Hindlimb muscle (tissue), 1 donor: ENCODE data around the gene TLR8. TPM values are rescaled to one million over a fixed set of nuclear protein-coding genes. Genes with fewer than 3 reads are reported as not detected.
"Not testable (repeated sequence)": the region's sequence is repeated elsewhere in the genome, so short reads cannot be mapped to it uniquely, and the experiment has no call there.

Experiments used
- DNase-seq: peaks from one replicate; pipeline ENCODE4 v3.0.0-alpha.2; 2013
- polyA plus RNA-seq: library from polyadenylated mRNA; unstranded; fragments of 120-200 nt; gene quantifications from one replicate; pipeline ENCODE4 v1.2.1, GENCODE V29; 2013; ENCODE audit not compliant: insufficient read length

Gene TLR8
- polyA plus RNA-seq, 1 donor, result 0.61 TPM

GRCh38 chrX:12947545-12948235, 41.3 kb downstream of the TLR8 start:
- DNase-seq, result no peak

DNA sequence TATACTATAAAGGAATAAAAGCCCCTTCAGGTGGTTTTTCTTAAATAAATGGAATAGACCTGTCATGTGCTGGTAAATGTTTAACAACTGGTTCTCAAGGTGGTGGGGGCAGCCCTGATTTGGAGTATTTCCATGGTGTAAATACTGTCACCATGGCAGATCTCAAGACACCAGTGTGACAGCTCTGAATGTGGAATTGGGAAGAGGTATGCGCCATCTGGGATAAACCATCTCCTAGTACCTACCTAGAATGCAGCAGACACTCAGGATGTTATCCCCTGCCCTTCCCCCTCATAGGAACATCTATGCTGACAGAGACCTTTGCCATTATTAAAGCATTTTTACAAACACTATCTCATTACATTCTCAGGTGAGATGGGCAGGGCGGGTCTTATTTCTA, 42.1 kb downstream of the TLR8 start:
- DNase-seq, result no peak

DNA sequence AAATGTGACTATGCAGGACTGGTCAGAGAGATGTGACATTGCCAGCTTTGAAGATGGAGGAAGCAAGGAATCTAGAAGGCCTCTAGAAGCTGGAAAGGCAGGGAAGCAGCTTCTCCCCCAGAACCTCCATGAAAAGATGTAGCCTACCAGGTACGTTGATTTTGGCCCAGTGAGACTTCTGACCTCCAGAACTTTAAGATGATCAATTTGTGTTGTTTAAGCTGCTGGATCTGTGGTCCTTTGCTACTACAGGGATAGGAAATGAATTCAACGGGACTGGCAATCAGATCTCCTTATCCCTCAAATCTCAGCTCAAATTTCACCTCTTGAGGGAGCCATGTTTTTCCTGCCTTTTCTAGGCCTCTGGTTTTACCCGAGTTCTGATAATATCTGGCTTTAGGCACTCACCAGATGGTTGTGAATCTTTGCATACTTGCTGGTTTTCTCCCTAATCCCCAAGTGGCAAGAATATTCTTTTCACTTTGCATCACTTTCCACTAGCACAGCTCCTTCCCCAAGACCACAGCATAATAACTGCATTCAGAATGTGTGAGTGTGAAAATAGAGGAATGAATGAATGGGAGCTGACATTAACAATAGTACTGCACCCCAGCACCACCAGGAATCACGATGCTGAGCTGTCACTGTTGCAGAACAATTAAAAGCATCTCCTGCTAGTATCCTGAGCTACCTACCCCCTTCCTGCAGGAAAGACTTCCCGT, 42.9 kb downstream of the TLR8 start:
- no peak for DNase-seq

DNA sequence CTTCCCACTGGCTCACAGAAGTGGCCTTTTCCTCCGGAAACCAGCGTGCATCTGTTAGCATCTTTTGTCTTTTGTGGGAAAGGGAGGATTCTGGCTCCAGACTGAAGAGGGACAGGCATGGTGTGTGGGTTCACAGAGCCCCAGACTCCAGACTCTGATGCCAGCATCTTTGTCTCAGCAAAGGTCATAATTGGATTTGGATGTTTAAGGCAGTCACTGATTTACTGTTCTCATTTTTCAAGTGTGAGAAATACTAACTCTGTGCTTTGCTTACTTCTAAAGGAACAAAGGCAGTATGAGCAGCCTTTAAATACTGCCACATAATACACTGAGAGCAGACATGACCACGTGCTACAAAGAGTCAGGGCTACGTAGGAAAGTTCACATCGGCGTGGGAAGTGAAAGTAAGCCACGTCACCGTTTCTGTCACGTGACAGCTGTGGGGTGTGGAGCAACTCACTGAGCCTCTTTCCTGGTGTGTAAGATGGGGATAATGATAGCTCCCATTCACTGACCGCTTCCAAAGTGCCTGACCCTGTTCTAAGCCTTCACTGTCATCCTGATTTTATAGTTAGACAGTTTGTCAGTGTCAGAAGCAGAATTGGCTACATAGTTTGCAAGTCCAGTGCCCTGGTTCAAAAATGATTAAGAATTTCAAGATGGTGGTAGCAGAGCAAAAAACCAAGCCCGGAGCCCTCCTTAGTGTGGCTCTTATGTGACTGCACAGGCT, 43.7 kb downstream of the TLR8 start:
- peak; percentile 73 for DNase-seq

DNA sequence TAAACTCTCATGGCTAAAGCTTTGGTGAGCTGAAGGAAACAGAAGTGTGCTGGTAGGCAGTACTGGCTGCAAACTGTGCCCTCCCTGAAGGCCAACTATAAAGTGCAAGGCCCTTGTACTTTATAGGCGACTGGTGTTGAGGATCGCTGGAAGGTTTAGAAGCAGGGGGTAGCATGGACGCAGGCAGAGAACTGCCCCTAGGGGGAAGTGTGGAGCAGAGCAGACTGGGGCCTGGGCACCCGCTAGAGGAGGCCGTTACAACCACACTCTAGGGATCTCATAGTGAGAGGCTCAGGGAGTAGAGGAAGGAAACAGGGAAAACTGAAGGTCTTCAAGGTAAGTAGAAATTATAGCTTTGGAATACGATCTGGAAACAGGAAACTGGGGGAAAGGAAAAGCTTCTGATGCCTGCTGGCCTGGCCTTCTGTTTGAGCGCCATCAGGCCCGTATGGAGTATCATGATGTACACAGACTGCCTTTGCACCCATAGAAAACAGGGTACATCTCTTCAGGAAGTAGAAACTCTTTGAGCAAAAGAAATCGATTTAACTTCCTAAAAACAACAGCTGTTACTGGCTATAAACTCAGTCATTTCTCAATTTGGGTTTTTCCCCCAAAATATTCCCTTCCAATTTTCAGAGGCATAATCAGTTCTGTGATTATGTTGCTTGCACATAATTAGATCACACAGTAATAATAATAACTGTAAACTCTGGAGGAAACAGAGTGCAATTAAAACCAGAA, 44.6 kb downstream of the TLR8 start:
- no peak for DNase-seq

- DNase-seq, result no peak
Observed at GRCh38 chrX:12951595-12951975, 45.2 kb downstream of the TLR8 start.

GRCh38 chrX:12953420-12953819, 47.0 kb downstream of the TLR8 start:
- DNase-seq, result no peak

DNA sequence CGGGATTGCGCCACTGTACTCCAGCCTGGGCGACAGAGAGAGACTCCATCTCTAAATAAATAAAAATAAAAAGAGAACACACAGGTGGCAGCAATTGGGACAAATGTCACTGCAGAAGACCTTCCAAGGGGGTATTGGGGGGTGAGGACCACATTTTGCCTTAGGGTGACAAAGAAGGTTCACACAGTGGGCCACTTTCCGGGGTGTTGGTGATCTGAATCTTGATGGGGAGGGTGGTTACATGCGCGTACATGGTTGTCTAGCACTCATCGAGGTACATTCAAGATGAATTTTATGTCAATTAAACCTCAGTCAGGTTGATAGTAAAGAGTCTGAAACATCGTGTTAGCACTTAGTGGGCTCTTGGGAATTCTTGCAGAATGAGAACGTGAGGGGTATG, 48.0 kb downstream of the TLR8 start:
- no peak for DNase-seq

GRCh38 chrX:12954981-12955380, 48.6 kb downstream of the TLR8 start:
- DNase-seq, result no peak

DNA sequence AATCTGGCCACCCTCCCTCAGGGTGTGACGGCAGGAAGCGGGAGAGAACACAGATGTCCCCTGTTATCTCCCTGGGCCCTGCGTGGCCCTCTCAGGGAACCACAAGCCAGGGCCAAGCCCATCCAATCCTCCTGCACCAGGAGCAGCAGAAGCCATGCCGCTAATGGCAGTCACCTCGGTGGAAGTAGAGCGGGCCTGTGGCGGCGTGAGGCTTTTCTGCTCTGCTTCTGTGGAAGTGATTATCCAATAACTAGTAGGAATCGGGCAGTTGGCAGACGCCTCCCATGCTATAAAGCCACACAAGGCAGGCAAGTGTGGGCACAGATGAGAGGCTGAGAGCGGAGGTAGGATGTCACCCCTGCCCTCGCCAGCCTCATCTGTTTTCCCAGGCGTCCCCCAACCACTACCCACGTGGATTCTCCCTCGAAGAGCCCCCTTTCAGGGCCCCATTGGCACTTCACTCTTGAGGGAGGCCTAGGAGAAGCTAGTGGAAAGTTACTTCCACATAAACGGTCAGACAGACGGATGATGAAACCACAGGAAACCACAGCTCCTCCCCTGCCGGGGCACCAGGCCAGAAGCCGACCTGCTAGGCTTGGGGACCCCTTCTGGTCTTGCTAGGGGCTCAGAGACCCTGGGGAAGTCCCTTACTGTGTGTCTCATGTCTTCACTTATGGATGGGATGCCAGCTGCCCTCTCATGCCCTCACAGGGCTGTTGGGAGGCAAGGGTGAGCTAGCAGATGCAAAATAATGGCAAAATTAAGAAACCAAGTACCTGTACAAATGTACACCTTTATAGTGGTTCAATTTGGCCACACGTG, 49.7 kb downstream of the TLR8 start:
- DNase-seq, result peak; percentile 55

GRCh38 chrX:12956704-12957534, 50.5 kb downstream of the TLR8 start:
- no peak for DNase-seq

- DNase-seq, result no peak
Observed at GRCh38 chrX:12958059-12958458, 51.6 kb downstream of the TLR8 start.

- DNase-seq, result no peak
Observed at GRCh38 chrX:12958461-12958860, 52.0 kb downstream of the TLR8 start.

DNA sequence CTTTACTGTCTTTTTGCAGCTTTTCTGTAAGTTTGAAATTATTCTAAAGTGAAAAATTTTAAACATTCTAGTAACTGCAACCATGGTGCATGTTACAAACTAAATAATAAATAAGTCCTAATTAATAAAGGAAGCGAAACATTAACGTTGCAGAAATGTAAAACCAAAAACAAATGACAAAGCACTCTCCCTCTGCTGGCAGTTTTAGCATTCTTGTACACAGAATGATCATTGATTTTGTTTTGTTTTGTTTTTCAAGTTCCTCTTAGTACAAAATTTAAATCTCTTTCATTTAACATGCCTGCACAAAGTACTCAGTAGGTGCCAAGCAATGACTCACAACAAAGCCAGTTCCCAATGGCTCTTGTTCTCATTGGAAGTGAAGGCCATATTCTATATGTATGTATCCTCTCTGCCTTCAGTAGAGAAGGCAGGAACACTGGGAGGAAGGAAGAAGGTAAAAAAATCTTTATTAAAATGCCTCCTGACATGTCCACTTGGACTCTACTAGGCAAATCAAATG, 54.8 kb downstream of the TLR8 start:
- DNase-seq, result no peak

DNA sequence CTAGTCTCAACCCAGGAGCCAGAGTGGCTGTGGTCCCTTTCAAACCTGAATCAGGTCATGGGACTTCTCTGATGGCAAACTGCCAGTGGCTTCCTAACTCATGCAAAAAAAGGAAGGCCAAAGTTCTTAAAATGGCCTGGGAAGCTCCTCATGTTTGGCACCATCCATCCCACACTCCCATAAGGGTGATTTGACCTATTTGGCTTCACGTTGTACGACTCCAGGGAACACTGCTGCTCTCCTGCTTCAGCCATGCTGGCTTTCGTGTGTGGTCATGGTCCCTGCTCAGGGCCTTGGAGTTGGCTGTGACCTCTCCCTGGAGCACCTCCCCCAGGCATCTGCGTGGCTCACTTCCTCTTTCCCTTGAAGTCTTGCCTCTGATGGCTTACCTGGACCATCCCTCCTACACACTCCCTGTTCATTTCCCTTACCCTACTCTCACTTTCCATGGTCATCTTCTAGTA, 55.7 kb downstream of the TLR8 start:
- no peak for DNase-seq

DNA sequence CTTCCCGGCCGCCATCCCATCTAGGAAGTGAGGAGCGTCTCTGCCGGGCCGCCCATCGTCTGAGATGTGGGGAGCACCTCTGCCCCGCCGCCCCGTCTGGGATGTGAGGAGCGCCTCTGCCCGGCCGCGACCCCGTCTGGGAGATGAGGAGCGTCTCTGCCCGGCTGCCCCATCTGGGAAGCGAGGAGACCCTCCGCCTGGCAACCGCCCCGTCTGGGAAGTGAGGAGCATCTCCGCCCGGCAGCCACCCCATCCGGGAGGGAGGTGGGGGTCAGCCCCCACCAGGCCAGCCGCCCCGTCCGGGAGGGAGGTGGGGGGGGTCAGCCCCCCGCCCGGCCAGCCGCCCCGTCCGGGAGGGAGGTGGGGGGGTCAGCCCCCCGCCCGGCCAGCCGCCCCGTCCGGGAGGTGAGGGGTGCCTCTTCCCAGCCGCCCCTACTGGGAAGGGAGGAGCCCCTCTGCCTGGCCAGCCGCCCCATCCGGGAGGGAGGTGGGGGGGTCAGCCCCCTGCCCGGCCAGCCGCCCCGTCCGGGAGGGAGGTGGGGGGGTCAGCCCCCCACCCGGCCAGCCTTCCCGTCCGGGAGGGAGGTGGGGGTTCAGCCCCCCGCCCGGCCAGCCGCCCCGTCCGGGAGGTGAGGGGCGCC, 56.9 kb downstream of the TLR8 start:
- DNase-seq, result not testable (repeated sequence)

DNA sequence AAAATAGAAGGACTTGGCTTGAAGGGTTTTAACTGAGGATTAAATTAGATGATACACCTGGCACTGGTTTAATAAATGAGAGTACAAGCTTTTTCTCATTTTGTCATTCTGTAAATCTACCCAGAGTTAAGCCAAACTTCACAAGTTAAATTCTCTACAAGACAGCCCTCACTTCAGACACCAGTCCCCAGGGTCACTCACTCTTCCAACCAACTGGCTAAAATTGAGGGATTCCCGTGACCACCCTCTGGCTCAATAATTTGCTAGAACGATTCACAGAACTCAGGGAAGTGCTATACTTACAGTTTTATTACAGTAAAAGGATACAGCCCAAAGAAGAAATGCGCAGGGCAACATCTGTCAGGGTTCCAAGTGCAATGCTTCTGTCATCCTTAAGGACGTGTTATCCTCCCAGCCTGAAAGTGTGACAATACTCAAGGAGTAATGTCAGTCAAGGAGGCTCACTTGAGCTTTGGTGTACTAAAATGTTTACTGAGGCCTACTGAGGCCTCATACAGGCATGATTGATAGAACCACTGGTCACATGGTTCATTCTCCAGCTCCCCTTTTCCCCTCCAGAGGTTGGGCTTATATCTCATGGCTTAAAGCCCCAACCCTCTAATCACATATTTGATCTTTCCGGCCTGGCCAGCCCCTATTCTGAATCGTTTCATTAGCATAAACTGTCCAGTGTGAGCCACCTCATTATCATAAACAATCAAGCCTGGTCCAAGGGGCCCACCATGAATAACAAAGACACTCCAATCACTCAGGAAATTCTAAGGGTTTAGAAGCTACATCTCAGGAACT, 58.9 kb downstream of the TLR8 start:
- DNase-seq, result no peak

GRCh38 chrX:12966151-12966550, 59.7 kb downstream of the TLR8 start:
- no peak for DNase-seq
